B cell (primary cell): Measurements from ENCODE around the gene MAB21L4. TPM values are rescaled to one million over a fixed set of nuclear protein-coding genes. Genes with fewer than 3 reads are reported as not detected.

Experiments
- ATAC-seq: fragments of 200-7000 bp; cut with Tn5 transposase; one replicate; pipeline ENCODE4 v1.10.0; 2021; ENCODE audit warnings: low read depth, mild to moderate bottlenecking, moderate number of reproducible peaks, moderate library complexity
- CTCF ChIA-PET: fragments of 350-600 bp; sonication (Branson Sonifier 250); formaldehyde crosslinking; loops from one replicate; lab custom pipeline; 2021; ENCODE audit warnings: antibody characterized with exemption, inconsistent platforms; lab: Charles Lee
- POLR2A ChIA-PET: fragments of 350-600 bp; sonication (Branson Sonifier 250); formaldehyde crosslinking; loops from one replicate; lab custom pipeline; 2021; ENCODE audit warnings: antibody characterized with exemption; lab: Charles Lee
- DNase-seq: peaks from one replicate; pipeline ENCODE4 v3.0.0; 2013
- H2AFZ ChIP-seq: 2 replicates; pipeline ENCODE4 v1.6.1; 2012; ENCODE audit warnings: mild to moderate bottlenecking, low read depth, low read length; ENCODE audit not compliant: insufficient read depth, poor library complexity, severe bottlenecking
- H3K27ac ChIP-seq, 2 donors: 1 replicate in 1 of 2; 2 replicates in 1 of 2; pipeline ENCODE4 v1.5.1; 2012 to 2013; ENCODE audit warnings: low read length in 2 of 2, mild to moderate bottlenecking in 2 of 2, moderate library complexity in 1 of 2
- H3K27me3 ChIP-seq, 4 experiments: fragments of 200-600 bp in 1 of 4; sonication (generic) in 1 of 4; replicated peaks in 1 of 4; 1 replicate in 2 of 4; 2 replicates in 2 of 4; pipeline versions ENCODE4 v1.6.1 to v1.7.0; 2013 to 2016; ENCODE audit warnings: low read length in 3 of 4, mild to moderate bottlenecking in 2 of 4, mixed read lengths in 1 of 4, moderate library complexity in 1 of 4; ENCODE audit not compliant: insufficient read depth in 4 of 4, control insufficient read depth in 3 of 4; ENCODE audit errors: control extremely low read depth in 1 of 4
- H3K36me3 ChIP-seq, 2 experiments: replicated peaks in 1 of 2; 1 replicate in 1 of 2; 2 replicates in 1 of 2; pipeline versions ENCODE4 v1.6.1 to v1.7.1; 2013; ENCODE audit warnings: low read length in 1 of 2; ENCODE audit not compliant: insufficient read depth in 2 of 2, control insufficient read depth in 1 of 2; ENCODE audit errors: control extremely low read depth in 1 of 2, extremely low read depth in 1 of 2
- H3K4me1 ChIP-seq, 2 donors: fragments of 200-600 bp in 1 of 2; sonication (generic) in 1 of 2; 1 replicate in 1 of 2; 2 replicates in 1 of 2; pipeline versions ENCODE4 v1.5.1 to v1.6.1; 2013 to 2017; ENCODE audit warnings: low read length in 2 of 2; ENCODE audit not compliant: control insufficient read depth in 2 of 2, insufficient read depth in 2 of 2
- H3K4me2 ChIP-seq: replicated peaks from 2 replicates; pipeline ENCODE3; 2012; ENCODE audit warnings: mild to moderate bottlenecking, low read depth, low read length; ENCODE audit not compliant: poor library complexity, severe bottlenecking
- H3K4me3 ChIP-seq, 5 experiments: fragments of 200-600 bp in 1 of 5; sonication (generic) in 1 of 5; 1 replicate in 3 of 5; 2 replicates in 2 of 5; pipeline versions ENCODE4 v1.5.1 to v1.7.0; 2011 to 2016; ENCODE audit warnings: low read length in 4 of 5, mild to moderate bottlenecking in 4 of 5, low read depth in 2 of 5, control low read depth in 1 of 5, moderate library complexity in 1 of 5; ENCODE audit not compliant: insufficient read depth in 1 of 5; ENCODE audit errors: control extremely low read depth in 1 of 5, extremely low read depth in 1 of 5
- H3K79me2 ChIP-seq: fragments of 200-600 bp; sonication (generic); one replicate; pipeline ENCODE4 v1.6.0; 2016; ENCODE audit warnings: low read length; ENCODE audit not compliant: control insufficient read depth, insufficient read depth
- H3K9ac ChIP-seq: fragments of 200-600 bp; sonication (generic); 2 replicates; pipeline ENCODE4 v1.6.1; 2017; ENCODE audit warnings: mild to moderate bottlenecking, low read length, moderate library complexity
- H3K9me3 ChIP-seq, 3 donors: one replicate each; pipeline versions ENCODE4 v1.6.1 to v1.7.1; 2013; ENCODE audit warnings: low read length in 2 of 3; ENCODE audit not compliant: control insufficient read depth in 2 of 3, insufficient read depth in 1 of 3; ENCODE audit errors: control extremely low read depth in 1 of 3
- H4K20me1 ChIP-seq: 2 replicates; pipeline ENCODE4 v1.6.0; 2012; ENCODE audit warnings: mild to moderate bottlenecking, low read length; ENCODE audit not compliant: insufficient read depth, control insufficient read depth, poor library complexity, severe bottlenecking
- H3K27ac Mint-ChIP-seq: one replicate; pipeline ENCODE4 v1.8.0; 2021; ENCODE audit warnings: mixed read lengths
- H3K27me3 Mint-ChIP-seq: one replicate; pipeline ENCODE4 v1.8.0; 2021; ENCODE audit warnings: mixed read lengths
- H3K4me1 Mint-ChIP-seq: one replicate; pipeline ENCODE4 v1.8.0; 2021; ENCODE audit warnings: mixed read lengths
- H3K4me3 Mint-ChIP-seq: one replicate; pipeline ENCODE4 v1.8.0; 2021; ENCODE audit warnings: mixed read lengths
- H3K9me3 Mint-ChIP-seq: one replicate; pipeline ENCODE4 v1.8.0; 2022; ENCODE audit warnings: mixed read lengths; ENCODE audit not compliant: insufficient read depth
- CTCF ChIP-seq: fragments of 200-600 bp; IDR thresholded peaks from one replicate; pipeline ENCODE4 v1.8.0; 2022; ENCODE audit warnings: antibody characterized with exemption, mild to moderate bottlenecking
- EZH2 ChIP-seq: IDR thresholded peaks from 2 replicates; pipeline ENCODE4 v1.6.1; 2012; ENCODE audit warnings: borderline replicate concordance, low read depth, mild to moderate bottlenecking, moderate library complexity, low read length; ENCODE audit not compliant: insufficient read depth, poor library complexity, severe bottlenecking
- WGBS: methylation state at CpG from one replicate; pipeline ENCODE4 v1.1.5; 2013; ENCODE audit warnings: missing lambda C conversion rate; ENCODE audit not compliant: insufficient coverage; 5-methylcytosine and 5-hydroxymethylcytosine counted together
- intact Hi-C: fragments of 100-400 bp; cut with micrococcal nuclease; formaldehyde crosslinking; loops from one replicate; pipeline ENCODE4 v1.10.0; 2022
- polyA plus RNA-seq: library from polyadenylated mRNA; depleted of rRNA; stranded (reverse); fragments of >200 nt; gene quantifications from 2 replicates; pipeline ENCODE4 v1.2.3, GENCODE V29; 2012
- total RNA-seq, 2 donors: library from RNA; stranded (reverse); fragments of 120-200 nt in 1 of 2; gene quantifications; 1 replicate in 1 of 2; 2 replicates in 1 of 2; pipeline versions ENCODE4 v1.2.3 to v1.2.4, GENCODE V29; 2013 to 2022

The MAB21L4 gene
- total and polyA plus RNA-seq, 2 donors (not counting 1 experiment from before 2014, with no cell fraction given): not detected

- Mint-ChIP-seq H3K4me3 (no peak overlapping the region), H3K4me1 (no peaks in the 10 kb centered on the region), H3K9me3 (no peaks in the 10 kb centered on the region), H3K27ac (no peak overlapping the region), H3K27me3 (peaks cover 3% of the 10 kb centered on the region)
- 90% methylated on average over 18 of the region's 19 CpGs for WGBS
- H2AFZ ChIP-seq: no peak overlapping the region
- no peaks in the 10 kb centered on the region for H3K36me3 ChIP-seq
- H3K9ac ChIP-seq: no peak overlapping the region
- H4K20me1 ChIP-seq: no peaks in the 10 kb centered on the region
- POLR2A ChIA-PET: no interaction called here
- H3K79me2 ChIP-seq: no peaks in the 10 kb centered on the region
- no peaks in the 10 kb centered on the region for H3K9me3 ChIP-seq
- no peak for TF ChIP-seq EZH2
- TF ChIP-seq CTCF: no peak
- intact Hi-C loops: no loop called here
- DNase-seq (no peak), ATAC-seq (no peak)
- H3K4me1 ChIP-seq: no peaks in the 10 kb centered on the region
- H3K27me3 ChIP-seq: no peaks in the 10 kb centered on the region
- no peak overlapping the region for H3K27ac ChIP-seq
- CTCF ChIA-PET: no interaction called here
- no peak overlapping the region for H3K4me2 ChIP-seq
- H3K4me3 ChIP-seq: no peak overlapping the region
Observed at GRCh38 chr2:240899468-240899865, 3.5 kb upstream of the MAB21L4 start.

GRCh38 chr2:240898731-240899467 lies 2.9 kb upstream of the MAB21L4 start:
- no peak overlapping the region for H3K27ac Mint-ChIP-seq
- CTCF ChIA-PET: no interaction called here
- no peak for TF ChIP-seq EZH2
- no peak for TF ChIP-seq CTCF
- Histone ChIP-seq H3K4me3 (no peak overlapping the region), H3K9ac (no peak overlapping the region), H3K27ac (no peak overlapping the region), H4K20me1 (no peaks in the 10 kb centered on the region), H3K79me2 (no peaks in the 10 kb centered on the region), H3K9me3 (no peaks in the 10 kb centered on the region), H3K4me1 (peaks cover 0 to under 1% of the 10 kb centered on the region in 2 donors), H2AFZ (no peak overlapping the region), H3K36me3 (no peaks in the 10 kb centered on the region), H3K4me2 (no peak overlapping the region), H3K27me3 (no peaks in the 10 kb centered on the region)
- no peak for DNase-seq
- ATAC-seq: no peak
- no peaks in the 10 kb centered on the region for H3K4me1 Mint-ChIP-seq
- WGBS: 91% methylated on average over 20 of the region's 23 CpGs
- no peak overlapping the region for H3K4me3 Mint-ChIP-seq
- peaks cover 3% of the 10 kb centered on the region for H3K27me3 Mint-ChIP-seq
- POLR2A ChIA-PET: no interaction called here
- intact Hi-C loops: no loop called here
- no peaks in the 10 kb centered on the region for H3K9me3 Mint-ChIP-seq
